CD4-positive, alpha-beta T cell treated with Interleukin-10 for 1 hour (primary cell): ENCODE data around the gene DES.

Source experiments
- DNase-seq: peaks from one replicate; pipeline ENCODE4 v3.0.0-alpha.2; 2020

DES gene

GRCh38 chr2:219475697-219476651, 57.8 kb downstream of the DES start:
- peak; percentile 51 for DNase-seq
